ENCODE data around the gene GUCY1B1. TPM values are rescaled to one million over a fixed set of nuclear protein-coding genes. Genes with fewer than 3 reads are reported as not detected.

Gene GUCY1B1
- total RNA-seq, 1 experiment from 2014 or later = not detected

GRCh38 chr4:155763551-155763950 is 4.7 kb downstream of the GUCY1B1 start:
- H4K20me1 ChIP-seq (ENCODE audit: insufficient read depth) = no peaks in the 10 kb centered on the region
- CTCF ChIA-PET = no interaction called here
- intact Hi-C loops (cut with micrococcal nuclease) = no loop called here
- no peak overlapping the region for H2AFZ ChIP-seq (ENCODE audit: low read depth, low read length, poor library complexity, severe bottlenecking)
- H3K9ac ChIP-seq (ENCODE audit: low read length) = no peak overlapping the region
- H3K9me2 ChIP-seq (ENCODE audit: insufficient read depth) = no peaks in the 10 kb centered on the region
- no peak overlapping the region for H3K4me2 ChIP-seq (ENCODE audit: low read length)
- RAD21 ChIA-PET (ENCODE audit: low non-redundant PET in 1 of 2, low total read pairs in 2 of 2, uncharacterized antibody in 2 of 2, unreplicated experiment in 2 of 2) = no interaction called here
- H3K36me3 ChIP-seq (ENCODE audit: control insufficient read depth in 1 of 2, insufficient read depth in 2 of 2, low read length in 2 of 2) = no peaks in the 10 kb centered on the region
- no peaks in the 10 kb centered on the region for H3K9me3 ChIP-seq (ENCODE audit: control insufficient read depth in 1 of 2, insufficient read depth in 1 of 2, low read depth in 1 of 2, low read length in 2 of 2)
- no TSS peak for BruUV-seq (replicated peaks)
- H3K27me3 ChIP-seq (ENCODE audit: insufficient read depth, low read length) = no peaks in the 10 kb centered on the region
- no peaks in the 10 kb centered on the region for H3K4me1 ChIP-seq (ENCODE audit: control insufficient read depth in 1 of 2, insufficient read depth in 2 of 2, low read length in 2 of 2)
- no peak for TF ChIP-seq FOSL1 (IDR thresholded peaks at IDR 0.05; ENCODE audit: low read depth)
- TF ChIP-seq MAX (IDR thresholded peaks at IDR 0.05) = no peak
- TF ChIP-seq SRF (IDR thresholded peaks at IDR 0.05; ENCODE audit: low read depth) = no peak
- no peak for TF ChIP-seq YY1 (IDR thresholded peaks at IDR 0.05; ENCODE audit: extremely low read depth, insufficient replicate concordance, low read depth, low read length)
- TF ChIP-seq ATF3 (IDR thresholded peaks at IDR 0.05) = no peak
- TF ChIP-seq EZH2 (IDR thresholded peaks at IDR 0.05) = no peak
- TF ChIP-seq CBX3 (IDR thresholded peaks at IDR 0.05; ENCODE audit: low read depth) = no peak
- no peak for TF ChIP-seq ZBTB33 (IDR thresholded peaks at IDR 0.05; ENCODE audit: extremely low read depth, insufficient replicate concordance, low read length)
- TF ChIP-seq REST (IDR thresholded peaks at IDR 0.05; ENCODE audit: low read depth) = no peak
- no peak for TF ChIP-seq SIN3A (IDR thresholded peaks at IDR 0.05; ENCODE audit: low read depth)
- no peak for TF ChIP-seq POLR2A (IDR thresholded peaks at IDR 0.05; ENCODE audit: borderline replicate concordance, extremely low read depth, insufficient read depth, insufficient read length)
- no peak for TF ChIP-seq EZH2phosphoT487 (IDR thresholded peaks at IDR 0.05; ENCODE audit: borderline replicate concordance)
- no peak for TF ChIP-seq SP1 (IDR thresholded peaks at IDR 0.05; ENCODE audit: low read depth)
- no peak for TF ChIP-seq ZFX (IDR thresholded peaks at IDR 0.05)
- no peak for TF ChIP-seq CTCF (IDR thresholded peaks at IDR 0.05 in 2 of 3, conservative IDR thresholded peaks at IDR 0.05 in 1 of 3; ENCODE audit: borderline replicate concordance in 1 of 3, insufficient read depth in 1 of 3, low read depth in 2 of 3, low read length in 2 of 3)
- no peak for TF ChIP-seq CEBPB (IDR thresholded peaks at IDR 0.05; ENCODE audit: low read depth)
- no peak for TF ChIP-seq EGR1 (IDR thresholded peaks at IDR 0.05; ENCODE audit: low read depth)
- no peak for TF ChIP-seq ELF1 (IDR thresholded peaks at IDR 0.05; ENCODE audit: borderline replicate concordance, low read depth)
- H3K79me2 ChIP-seq (ENCODE audit: insufficient read depth, low read length) = no peaks in the 10 kb centered on the region
- no peak overlapping the region for H3K27ac ChIP-seq (ENCODE audit: low read depth, low read length)
- ATAC-seq (no peak), DNase-seq (ENCODE audit: low read depth, low spot score) (no peak)
- H3K4me3 ChIP-seq (replicated peaks in 1 of 2; ENCODE audit: low read depth in 1 of 2, low read length in 2 of 2) = no peak overlapping the region
- POLR2A ChIA-PET = no interaction called here

Data from HCT116 (cell line).